KOPT-K1 (cell line): ENCODE data around the gene CDON.
"Not testable (repeated sequence)": the region's sequence is repeated elsewhere in the genome, so short reads cannot be mapped to it uniquely, and the experiment has no call there.

Experiments
- H3K27ac ChIP-seq: fragments of 200-600 bp; sonication (generic); 2 replicates; pipeline ENCODE4 v1.5.1; 2016; ENCODE audit warnings: antibody characterized with exemption, mild to moderate bottlenecking, low read depth, low read length; ENCODE audit not compliant: poor library complexity, severe bottlenecking
- H3K36me3 ChIP-seq: fragments of 200-600 bp; sonication (generic); 2 replicates; pipeline ENCODE4 v1.5.1; 2017; ENCODE audit warnings: antibody characterized with exemption, mild to moderate bottlenecking, low read length, moderate library complexity; ENCODE audit not compliant: insufficient read depth
- H3K9me3 ChIP-seq: fragments of 200-600 bp; sonication (generic); 2 replicates; pipeline ENCODE4 v1.5.1; 2017; ENCODE audit warnings: antibody characterized with exemption, low read length, mild to moderate bottlenecking; ENCODE audit not compliant: insufficient read depth, poor library complexity, severe bottlenecking

CDON gene

DNA sequence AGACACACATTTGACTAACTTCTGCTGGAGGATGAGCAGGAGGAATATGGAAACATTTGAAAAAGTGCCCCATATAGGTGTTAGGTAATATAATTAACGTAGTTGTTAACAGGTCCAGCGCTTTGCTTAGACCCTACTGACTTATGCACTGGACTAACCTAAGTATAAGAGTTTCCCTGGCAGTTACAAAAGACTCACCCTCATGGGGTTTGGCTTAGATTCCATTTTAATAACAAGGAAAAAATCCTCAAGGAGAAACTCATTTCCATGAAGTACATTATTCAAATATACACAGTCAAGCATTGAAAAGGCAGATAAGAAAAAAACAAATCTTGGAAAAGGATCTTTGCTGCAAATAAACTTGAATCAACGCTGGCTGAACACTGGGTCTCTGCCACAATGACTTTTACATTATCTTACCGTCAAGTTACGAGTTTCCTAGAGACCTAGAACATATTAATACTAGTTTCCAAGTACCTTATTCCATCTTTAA, 27.7 kb downstream of the CDON start:
- H3K36me3 ChIP-seq: no peaks in the 10 kb centered on the region
- H3K9me3 ChIP-seq: no peaks in the 10 kb centered on the region
- no peak overlapping the region for H3K27ac ChIP-seq

DNA sequence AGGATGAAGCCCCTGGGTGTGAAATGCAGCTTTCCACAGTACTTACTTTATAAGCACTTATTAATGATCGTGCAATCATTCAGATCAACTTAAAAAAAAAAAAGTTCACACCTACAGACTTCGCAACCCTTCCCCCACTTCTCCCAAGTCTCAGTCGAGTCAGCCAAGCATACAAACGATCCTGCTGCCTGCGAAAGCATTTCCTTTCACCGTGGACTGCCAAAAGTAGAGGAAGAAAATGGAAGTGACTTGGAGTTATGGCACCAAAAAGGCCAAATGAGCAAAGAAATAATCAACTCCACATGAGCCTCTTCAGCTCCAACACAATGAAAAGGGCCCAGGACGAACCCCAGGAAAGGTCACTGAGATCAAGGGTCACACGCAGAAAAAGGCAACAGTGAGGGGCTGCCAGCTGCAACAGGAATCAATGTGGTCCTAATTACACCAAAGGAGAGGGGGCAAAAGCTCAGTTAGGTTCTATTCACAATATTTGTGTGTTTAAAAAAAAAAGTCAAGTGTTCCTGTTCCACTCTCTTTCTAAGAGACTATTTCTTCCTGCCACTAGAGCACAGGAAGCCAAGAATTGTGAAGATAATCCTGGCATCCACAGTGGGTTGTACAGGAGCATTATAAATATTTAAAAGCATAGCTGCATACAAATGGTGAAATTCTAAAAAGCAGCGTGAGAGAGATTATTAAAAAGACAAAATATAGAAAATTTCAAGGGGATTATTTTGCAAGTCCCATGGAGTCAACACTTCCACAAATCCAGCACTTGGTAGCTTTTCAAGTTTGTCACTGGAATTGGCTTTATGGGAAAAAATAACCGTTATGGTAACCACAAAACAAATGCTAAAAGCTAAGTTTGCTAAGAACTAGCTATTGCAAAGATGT, 28.4 kb downstream of the CDON start:
- Histone ChIP-seq H3K9me3 (no peaks in the 10 kb centered on the region), H3K27ac (no peak overlapping the region), H3K36me3 (no peaks in the 10 kb centered on the region)

DNA sequence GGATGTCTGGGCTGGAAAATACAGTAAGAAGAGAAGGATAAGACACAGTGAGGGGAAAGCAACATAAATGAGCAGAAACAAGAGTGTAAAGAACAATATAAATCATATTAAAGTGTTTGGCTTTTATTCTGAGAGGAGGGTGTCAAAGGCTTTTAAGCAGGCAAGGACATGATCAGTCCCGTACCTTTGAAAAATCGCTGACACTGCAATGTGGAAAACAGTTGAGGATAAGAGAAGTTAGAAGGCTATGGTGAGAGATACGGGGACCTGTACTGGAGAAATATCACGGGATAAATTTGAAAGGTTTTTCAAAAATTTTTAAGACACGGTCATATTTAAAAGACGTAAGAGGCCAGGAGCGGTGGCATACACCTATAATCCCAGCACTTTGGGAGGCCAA, 30.3 kb downstream of the CDON start:
- H3K36me3 ChIP-seq: no peaks in the 10 kb centered on the region
- H3K27ac ChIP-seq: no peak overlapping the region
- H3K9me3 ChIP-seq: no peaks in the 10 kb centered on the region

DNA sequence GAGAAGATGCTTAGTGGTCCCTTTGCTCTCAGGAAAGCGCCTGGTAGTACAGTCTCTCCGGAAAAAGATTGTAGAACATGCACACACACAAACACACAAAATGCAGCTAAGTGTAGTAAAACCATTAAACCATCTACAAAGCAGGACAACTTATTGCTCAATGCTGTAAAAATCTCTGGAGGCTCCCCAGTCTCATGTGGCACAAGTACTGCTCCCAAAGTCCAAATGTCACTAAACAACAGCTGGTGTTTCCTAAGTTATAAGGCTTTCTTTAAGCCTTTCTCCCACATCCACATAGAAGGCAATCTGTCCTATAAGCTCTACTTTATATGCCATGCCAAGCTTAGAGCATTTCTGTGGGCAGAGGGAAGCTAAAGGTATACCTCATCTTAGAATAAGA, 32.9 kb downstream of the CDON start:
- Histone ChIP-seq H3K36me3 (no peaks in the 10 kb centered on the region), H3K27ac (no peak overlapping the region), H3K9me3 (no peaks in the 10 kb centered on the region)

DNA sequence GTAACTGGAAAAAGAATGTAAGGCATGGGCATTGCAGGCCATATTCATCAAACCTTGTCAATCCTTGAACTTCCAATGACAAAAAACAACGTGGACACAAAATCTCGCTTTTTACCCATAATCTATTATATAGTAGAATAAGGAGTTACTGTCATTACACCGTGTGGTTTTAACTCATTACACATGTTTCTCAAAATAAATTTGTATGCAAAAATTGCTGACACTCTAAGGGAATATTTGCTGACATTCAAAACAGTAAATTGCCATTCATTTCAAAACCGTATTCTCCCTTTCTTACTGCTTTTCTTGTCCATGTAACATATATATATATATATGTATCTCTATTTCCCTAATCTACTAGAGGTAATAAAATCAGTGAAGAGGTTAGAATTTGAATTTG, 33.4 kb downstream of the CDON start:
- Histone ChIP-seq H3K27ac (no peak overlapping the region), H3K9me3 (no peaks in the 10 kb centered on the region), H3K36me3 (no peaks in the 10 kb centered on the region)

DNA sequence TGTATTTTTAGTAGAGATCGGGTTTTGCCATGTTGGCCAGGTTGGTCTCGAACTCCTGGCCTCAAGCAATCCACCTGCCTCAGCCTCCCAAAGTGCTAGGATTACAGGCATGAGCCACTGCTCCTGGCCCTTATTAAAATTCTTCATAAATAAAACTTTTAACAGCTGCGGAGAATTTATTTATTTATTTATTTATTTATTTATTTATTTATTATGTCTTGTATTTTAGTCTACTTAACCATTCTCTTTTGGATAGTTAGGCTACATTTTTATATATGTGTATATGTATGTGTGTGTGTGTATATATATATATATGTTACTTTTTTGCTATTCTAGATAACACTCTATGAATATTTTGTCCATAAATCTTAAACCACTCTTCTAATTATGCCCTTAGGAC, 34.1 kb downstream of the CDON start:
- not testable (repeated sequence) for H3K9me3 ChIP-seq, H3K36me3 ChIP-seq

DNA sequence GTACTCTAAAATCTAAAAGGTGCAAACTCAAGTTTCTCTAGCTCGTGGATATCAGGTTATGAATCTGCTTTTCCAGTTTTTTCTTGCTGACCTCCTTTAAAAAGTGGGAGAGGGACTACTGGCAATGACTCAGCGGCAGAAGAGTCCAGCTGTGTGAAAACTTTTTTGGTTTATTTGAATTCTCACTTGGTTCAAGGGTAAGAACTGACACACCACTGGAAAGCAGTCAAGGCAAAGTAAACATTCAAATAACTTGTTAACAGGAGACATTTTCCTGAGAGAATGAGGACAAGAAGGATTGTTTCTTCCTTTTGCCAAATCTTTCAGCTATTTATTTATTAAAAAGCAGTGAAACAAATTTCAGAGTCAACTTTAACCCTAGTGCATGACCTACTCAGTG, 36.1 kb downstream of the CDON start:
- Histone ChIP-seq H3K9me3 (no peaks in the 10 kb centered on the region), H3K36me3 (no peaks in the 10 kb centered on the region), H3K27ac (no peak overlapping the region)

More for the DNA sequence above, 34.1 kb downstream of the CDON start:
- not testable (repeated sequence) for H3K27ac ChIP-seq

DNA sequence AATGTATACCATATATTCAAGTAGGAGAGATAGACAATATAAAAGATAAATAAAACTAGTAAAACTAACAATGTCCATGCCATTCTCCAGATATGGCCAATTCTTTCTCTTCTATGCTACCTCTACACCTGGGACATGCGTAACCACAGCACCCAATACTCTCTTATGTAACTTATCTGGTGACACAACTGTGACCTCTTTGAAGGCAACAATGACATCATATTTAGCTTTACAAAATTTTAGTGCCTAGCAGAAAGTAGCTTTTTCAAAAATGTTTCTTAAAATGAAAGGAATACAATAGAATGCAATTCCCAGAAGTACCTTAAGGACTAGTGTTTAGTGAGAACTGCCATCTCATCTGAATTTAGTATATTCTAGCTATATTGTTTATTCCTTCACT, 36.8 kb downstream of the CDON start:
- H3K27ac ChIP-seq: no peak overlapping the region
- no peaks in the 10 kb centered on the region for H3K9me3 ChIP-seq
- H3K36me3 ChIP-seq: no peaks in the 10 kb centered on the region

DNA sequence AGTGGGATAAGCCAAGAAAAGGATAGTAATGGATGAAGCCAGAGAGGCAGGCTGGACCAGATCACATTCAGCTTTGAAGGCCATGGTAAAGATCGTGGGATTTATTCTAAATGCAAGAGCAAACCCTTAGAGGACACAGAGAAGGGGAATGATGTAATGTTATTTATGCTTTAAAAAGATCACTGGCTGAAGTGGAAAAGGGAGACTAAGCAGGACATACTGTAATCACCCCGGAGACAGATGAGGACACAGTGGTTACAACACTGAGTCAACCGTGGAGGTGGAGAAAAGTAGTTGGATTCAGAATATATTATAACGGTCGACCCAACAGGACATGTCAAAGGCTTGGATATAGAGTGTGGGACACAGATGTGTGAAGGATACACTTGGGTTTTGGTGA, 38.5 kb downstream of the CDON start:
- no peak overlapping the region for H3K27ac ChIP-seq
- H3K9me3 ChIP-seq: no peaks in the 10 kb centered on the region
- H3K36me3 ChIP-seq: 0 out of 2 replicates have a peak, but pooled peaks cover 5% of the 10 kb centered on the region

DNA sequence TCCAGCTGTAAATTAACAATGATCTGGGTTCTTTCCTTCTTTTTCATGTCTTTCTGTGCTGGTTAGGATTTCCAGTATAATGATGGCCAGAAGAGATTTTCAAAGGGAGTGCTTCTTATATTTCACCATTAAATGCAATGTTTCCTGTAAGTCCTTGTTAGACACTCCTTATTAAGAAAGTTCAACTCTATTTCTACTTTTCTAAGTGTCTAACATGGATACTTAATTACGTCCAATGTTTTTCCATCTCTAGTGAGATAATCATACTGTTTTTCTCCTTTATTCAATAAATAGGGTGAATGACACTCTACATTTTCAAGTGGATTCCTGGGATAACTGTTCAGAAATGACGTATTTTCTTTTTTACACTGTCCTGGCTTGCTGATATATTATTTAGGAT, 49.8 kb downstream of the CDON start:
- H3K36me3 ChIP-seq: peaks cover 6% of the 10 kb centered on the region; the same call in 1 of the 2 replicates
- no peaks in the 10 kb centered on the region for H3K9me3 ChIP-seq
- H3K27ac ChIP-seq: no peak overlapping the region

DNA sequence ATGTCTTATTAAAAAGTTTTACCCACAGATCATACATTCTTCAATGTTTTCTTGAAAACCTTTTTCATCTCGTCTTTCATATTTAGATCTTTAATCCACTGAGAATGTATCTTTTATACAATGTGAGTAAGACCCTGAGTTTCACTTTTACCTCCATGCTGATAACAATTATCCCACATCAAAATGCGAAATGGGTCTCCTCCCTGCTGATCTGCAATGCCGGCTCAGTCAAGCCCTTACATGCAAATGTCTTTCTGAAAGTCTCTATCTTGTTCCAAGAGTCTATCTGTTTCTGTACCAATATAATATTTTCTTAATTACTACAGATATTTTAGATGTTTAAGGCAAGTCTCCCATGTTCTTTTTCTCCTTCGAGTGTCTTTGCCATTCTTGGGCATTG, 50.9 kb downstream of the CDON start:
- H3K36me3 ChIP-seq: peaks cover 2% of the 10 kb centered on the region; the same call in 1 of the 2 replicates
- H3K27ac ChIP-seq: no peak overlapping the region
- H3K9me3 ChIP-seq: no peaks in the 10 kb centered on the region

DNA sequence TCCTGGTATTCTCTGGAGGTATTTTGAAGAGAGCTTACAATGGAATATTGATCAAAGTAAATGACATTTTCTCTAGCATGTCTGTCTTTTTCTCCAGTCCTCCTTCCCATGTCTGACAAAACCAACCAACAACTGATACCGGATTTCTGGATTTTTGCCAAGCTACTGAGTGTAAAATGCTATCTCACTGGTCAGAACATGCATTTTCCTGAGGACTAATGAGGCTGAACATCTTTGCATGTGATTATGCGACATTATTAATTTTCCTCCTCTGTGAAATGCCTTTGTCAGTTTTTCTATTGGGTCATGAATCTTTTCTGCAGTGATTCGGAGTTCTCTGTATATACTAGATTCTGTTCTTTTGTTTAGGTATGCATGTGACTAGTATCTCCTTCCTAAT, 51.4 kb downstream of the CDON start:
- H3K27ac ChIP-seq: no peak overlapping the region
- H3K36me3 ChIP-seq: no peaks in the 10 kb centered on the region
- H3K9me3 ChIP-seq: no peaks in the 10 kb centered on the region

DNA sequence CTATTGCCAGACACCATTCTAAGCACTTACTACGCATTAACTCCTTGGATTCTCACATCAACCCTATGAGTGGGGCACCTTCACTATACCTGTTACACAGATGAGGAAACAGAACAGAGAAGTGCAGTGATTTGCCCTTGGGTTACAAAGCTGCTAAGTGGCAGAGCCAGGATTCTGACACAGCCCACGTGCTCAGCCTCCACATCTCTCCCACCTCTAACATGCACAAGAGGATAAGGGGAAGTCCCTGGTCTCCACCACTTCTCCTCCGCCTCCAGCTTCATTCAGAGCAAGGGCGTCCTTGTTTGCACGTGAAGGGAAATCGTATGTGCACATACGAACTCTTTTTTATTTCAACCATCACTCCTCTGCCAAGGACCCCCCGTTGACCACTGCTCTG, 53.7 kb downstream of the CDON start:
- Histone ChIP-seq H3K36me3 (no peaks in the 10 kb centered on the region), H3K27ac (no peak overlapping the region)

DNA sequence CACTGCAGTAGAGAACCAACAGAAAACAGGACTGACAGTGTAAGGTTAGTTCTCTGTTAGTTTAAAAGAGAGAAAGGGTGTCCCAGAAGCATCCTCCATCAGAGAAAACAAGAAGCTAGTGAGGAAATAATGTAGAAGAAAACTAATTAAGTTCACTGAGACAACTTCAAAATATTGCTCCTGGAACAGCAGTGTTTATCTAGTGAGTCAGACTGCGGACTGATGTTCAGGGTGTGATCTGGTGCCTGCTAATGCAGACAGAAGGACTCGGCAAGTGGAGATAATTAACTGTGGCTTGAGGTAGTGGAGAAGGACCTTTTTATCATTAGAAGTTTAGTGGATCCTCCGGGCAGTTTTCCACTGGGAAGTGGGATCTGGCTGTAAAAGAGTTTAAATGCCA, 55.4 kb downstream of the CDON start:
- Histone ChIP-seq H3K36me3 (peaks cover 6% of the 10 kb centered on the region; the same call in 1 of the 2 replicates), H3K27ac (no peak overlapping the region)

More for the DNA sequence above, 53.7 kb downstream of the CDON start:
- H3K9me3 ChIP-seq: no peaks in the 10 kb centered on the region

DNA sequence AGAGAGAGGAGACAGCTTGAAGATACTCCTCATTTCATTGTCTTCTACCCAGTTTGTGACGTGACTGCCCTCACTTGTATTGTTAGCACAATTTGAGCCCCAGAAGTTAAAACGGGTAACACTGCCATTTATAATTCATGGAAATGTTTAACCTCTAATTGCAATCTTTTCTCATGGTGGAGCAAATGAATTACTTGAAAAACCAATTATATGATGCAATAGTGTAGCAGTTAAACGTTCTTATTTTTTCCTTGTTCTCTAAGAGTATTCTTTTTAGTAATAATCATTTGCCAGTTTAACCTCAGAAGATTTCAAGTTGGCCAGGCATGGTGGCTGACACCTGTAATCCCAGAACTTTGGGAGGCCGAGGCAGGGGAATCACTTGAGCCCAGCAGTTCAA, 56.6 kb downstream of the CDON start:
- peaks cover 6% of the 10 kb centered on the region; the same call in 1 of the 2 replicates for H3K36me3 ChIP-seq
- no peaks in the 10 kb centered on the region for H3K9me3 ChIP-seq
- no peak overlapping the region for H3K27ac ChIP-seq

More for the DNA sequence above, 55.4 kb downstream of the CDON start:
- no peaks in the 10 kb centered on the region for H3K9me3 ChIP-seq

DNA sequence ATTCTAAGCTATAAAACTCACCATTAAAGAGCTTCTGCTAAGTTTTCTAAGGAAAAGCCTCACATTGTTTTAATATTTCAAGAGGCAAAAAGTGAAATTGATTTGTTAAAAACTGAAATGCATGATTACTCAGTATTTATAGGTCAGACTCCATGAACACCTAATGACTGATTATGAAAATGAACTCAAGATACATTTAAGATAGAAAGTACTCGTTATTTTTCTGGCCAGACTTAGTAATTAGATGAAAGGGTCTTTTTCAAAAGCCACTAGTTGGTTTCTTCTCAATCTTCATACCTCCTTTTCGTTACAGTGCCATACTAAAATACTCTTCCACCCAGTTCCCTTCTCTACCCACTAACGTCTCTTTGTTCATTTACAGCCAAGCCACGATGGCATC, 60.5 kb downstream of the CDON start:
- no peaks in the 10 kb centered on the region for H3K9me3 ChIP-seq
- peaks cover 6% of the 10 kb centered on the region; the same call in 1 of the 2 replicates for H3K36me3 ChIP-seq
- no peak overlapping the region for H3K27ac ChIP-seq
